Astrocyte of the cerebellum (primary cell): ENCODE data around the gene PTPN3.
"Not testable (repeated sequence)": the region's sequence is repeated elsewhere in the genome, so short reads cannot be mapped to it uniquely, and the experiment has no call there.

Experiments used
- DNase-seq: peaks from one replicate; pipeline ENCODE4 v3.0.0-alpha.2; 2011; ENCODE audit warnings: low read depth
- H3K4me3 ChIP-seq: 2 replicates; pipeline ENCODE4 v1.5.1; 2011; ENCODE audit warnings: mild to moderate bottlenecking, low read depth, low read length, moderate library complexity
- CTCF ChIP-seq: IDR thresholded peaks from 2 replicates; pipeline ENCODE4 v1.5.1; 2012; ENCODE audit warnings: low read length, low read depth, moderate library complexity, mild to moderate bottlenecking; ENCODE audit errors: missing control alignments
- in situ Hi-C: cut with HindIII; loops from 2 replicates; pipeline ENCODE4 v1.10.0; 2017; ENCODE audit warnings: low sequenced_read_pairs

Gene PTPN3

GRCh38 chr9:109498195-109499092 lies at the start of gene PTPN3:
Gene PTPN3 (minus strand): TSS chr9:109498307. CDS start chr9:109463434, 34,873 bp downstream.
- no peak for TF ChIP-seq CTCF
- H3K4me3 ChIP-seq: peak within 1 kb of the TSS; percentile 38
- in situ Hi-C loops: no loop called here
- DNase-seq: no peak

GRCh38 chr9:109544954-109545353 lies 46.8 kb upstream of the PTPN3 start:
- in situ Hi-C loops, DNase-seq, H3K4me3 ChIP-seq: not testable (repeated sequence)

GRCh38 chr9:109542922-109543321 lies 44.8 kb upstream of the PTPN3 start:
- DNase-seq: no peak
- in situ Hi-C loops: no loop called here
- TF ChIP-seq CTCF: no peak
- no peak overlapping the region for H3K4me3 ChIP-seq

GRCh38 chr9:109538346-109538745 lies 40.2 kb upstream of the PTPN3 start:
- in situ Hi-C loops: no loop called here
- no peak for TF ChIP-seq CTCF
- no peak overlapping the region for H3K4me3 ChIP-seq
- DNase-seq: no peak

- TF ChIP-seq CTCF: no peak
- DNase-seq: no peak
- in situ Hi-C loops: no loop called here
- no peak overlapping the region for H3K4me3 ChIP-seq
Observed at GRCh38 chr9:109537288-109537687, 39.2 kb upstream of the PTPN3 start.

- no peak for DNase-seq
- in situ Hi-C loops: no loop called here
- no peak for TF ChIP-seq CTCF
- no peak overlapping the region for H3K4me3 ChIP-seq
Observed at GRCh38 chr9:109536859-109537258, 38.8 kb upstream of the PTPN3 start.

- in situ Hi-C loops: no loop called here
- no peak for DNase-seq
- no peak overlapping the region for H3K4me3 ChIP-seq
- TF ChIP-seq CTCF: no peak
Observed at GRCh38 chr9:109535365-109535764, 37.3 kb upstream of the PTPN3 start.
